ENCODE results near the gene PGM1. TPM values are rescaled to one million over a fixed set of nuclear protein-coding genes. Genes with fewer than 3 reads are reported as not detected.

The PGM1 gene
- total RNA-seq, 1 donor from 2014 or later: 53.9 TPM

GRCh38 chr1:63593886-63594605 is 835 bp downstream of the PGM1 start:
- DNase-seq (peak; percentile 91), ATAC-seq (peak; percentile 79)
- Histone ChIP-seq H3K9me3 (no peaks in the 10 kb centered on the region), H3K27ac (peak overlapping the region; percentile 94), H3K4me1 (no peaks in the 10 kb centered on the region), H3K27me3 (no peaks in the 10 kb centered on the region), H3K4me3 (peak overlapping the region; percentile 80), H3K36me3 (no peaks in the 10 kb centered on the region)
- intact Hi-C loops (cut with DNase I): no loop called here
- no peak for TF ChIP-seq CTCF (IDR thresholded peaks at IDR 0.05)

- no peaks in the 10 kb centered on the region for H3K9me3 ChIP-seq
- no peak overlapping the region for H3K4me3 ChIP-seq
- H3K27ac ChIP-seq: no peak overlapping the region
- H3K36me3 ChIP-seq: no peaks in the 10 kb centered on the region
- intact Hi-C loops (cut with DNase I): no loop called here
- no peaks in the 10 kb centered on the region for H3K4me1 ChIP-seq
- DNase-seq: no peak
- H3K27me3 ChIP-seq: no peaks in the 10 kb centered on the region
- ATAC-seq: no peak
- no peak for TF ChIP-seq CTCF (IDR thresholded peaks at IDR 0.05)
Measured at GRCh38 chr1:63595435-63595834, 2.2 kb downstream of the PGM1 start.

GRCh38 chr1:63599799-63600198 is 6.6 kb downstream of the PGM1 start:
- no peaks in the 10 kb centered on the region for H3K36me3 ChIP-seq
- ATAC-seq (no peak), DNase-seq (no peak)
- no peaks in the 10 kb centered on the region for H3K4me1 ChIP-seq
- no peak for TF ChIP-seq CTCF (IDR thresholded peaks at IDR 0.05)
- no peak overlapping the region for H3K4me3 ChIP-seq
- no peak overlapping the region for H3K27ac ChIP-seq
- H3K27me3 ChIP-seq: no peaks in the 10 kb centered on the region
- intact Hi-C loops (cut with DNase I): no loop called here
- H3K9me3 ChIP-seq: no peaks in the 10 kb centered on the region

GRCh38 chr1:63600248-63600647 is 7.0 kb downstream of the PGM1 start:
- DNase-seq (no peak), ATAC-seq (no peak)
- Histone ChIP-seq H3K27ac (no peak overlapping the region), H3K9me3 (no peaks in the 10 kb centered on the region), H3K36me3 (no peaks in the 10 kb centered on the region), H3K4me3 (no peak overlapping the region), H3K4me1 (no peaks in the 10 kb centered on the region), H3K27me3 (no peaks in the 10 kb centered on the region)
- no peak for TF ChIP-seq CTCF (IDR thresholded peaks at IDR 0.05)
- intact Hi-C loops (cut with DNase I): no loop called here

- DNase-seq (no peak), ATAC-seq (no peak)
- Histone ChIP-seq H3K9me3 (no peaks in the 10 kb centered on the region), H3K36me3 (no peaks in the 10 kb centered on the region), H3K27ac (no peak overlapping the region), H3K27me3 (no peaks in the 10 kb centered on the region), H3K4me1 (no peaks in the 10 kb centered on the region), H3K4me3 (no peak overlapping the region)
- TF ChIP-seq CTCF (IDR thresholded peaks at IDR 0.05): no peak
- intact Hi-C loops (cut with DNase I): no loop called here
Measured at GRCh38 chr1:63601061-63601460, 7.8 kb downstream of the PGM1 start.

- no peak for TF ChIP-seq CTCF (IDR thresholded peaks at IDR 0.05)
- no peaks in the 10 kb centered on the region for H3K9me3 ChIP-seq
- ATAC-seq: no peak
- H3K27ac ChIP-seq: no peak overlapping the region
- intact Hi-C loops (cut with DNase I): no loop called here
- no peaks in the 10 kb centered on the region for H3K27me3 ChIP-seq
- H3K36me3 ChIP-seq: no peaks in the 10 kb centered on the region
- no peak for DNase-seq
- H3K4me1 ChIP-seq: no peaks in the 10 kb centered on the region
- H3K4me3 ChIP-seq: no peak overlapping the region
Measured at GRCh38 chr1:63601463-63601862, 8.3 kb downstream of the PGM1 start.

Data from upper lobe of right lung (tissue), 1 donor.